ENCODE data around the gene NLRP13. TPM values are rescaled to one million over a fixed set of nuclear protein-coding genes. Genes with fewer than 3 reads are reported as not detected.

Gene NLRP13, protein sequence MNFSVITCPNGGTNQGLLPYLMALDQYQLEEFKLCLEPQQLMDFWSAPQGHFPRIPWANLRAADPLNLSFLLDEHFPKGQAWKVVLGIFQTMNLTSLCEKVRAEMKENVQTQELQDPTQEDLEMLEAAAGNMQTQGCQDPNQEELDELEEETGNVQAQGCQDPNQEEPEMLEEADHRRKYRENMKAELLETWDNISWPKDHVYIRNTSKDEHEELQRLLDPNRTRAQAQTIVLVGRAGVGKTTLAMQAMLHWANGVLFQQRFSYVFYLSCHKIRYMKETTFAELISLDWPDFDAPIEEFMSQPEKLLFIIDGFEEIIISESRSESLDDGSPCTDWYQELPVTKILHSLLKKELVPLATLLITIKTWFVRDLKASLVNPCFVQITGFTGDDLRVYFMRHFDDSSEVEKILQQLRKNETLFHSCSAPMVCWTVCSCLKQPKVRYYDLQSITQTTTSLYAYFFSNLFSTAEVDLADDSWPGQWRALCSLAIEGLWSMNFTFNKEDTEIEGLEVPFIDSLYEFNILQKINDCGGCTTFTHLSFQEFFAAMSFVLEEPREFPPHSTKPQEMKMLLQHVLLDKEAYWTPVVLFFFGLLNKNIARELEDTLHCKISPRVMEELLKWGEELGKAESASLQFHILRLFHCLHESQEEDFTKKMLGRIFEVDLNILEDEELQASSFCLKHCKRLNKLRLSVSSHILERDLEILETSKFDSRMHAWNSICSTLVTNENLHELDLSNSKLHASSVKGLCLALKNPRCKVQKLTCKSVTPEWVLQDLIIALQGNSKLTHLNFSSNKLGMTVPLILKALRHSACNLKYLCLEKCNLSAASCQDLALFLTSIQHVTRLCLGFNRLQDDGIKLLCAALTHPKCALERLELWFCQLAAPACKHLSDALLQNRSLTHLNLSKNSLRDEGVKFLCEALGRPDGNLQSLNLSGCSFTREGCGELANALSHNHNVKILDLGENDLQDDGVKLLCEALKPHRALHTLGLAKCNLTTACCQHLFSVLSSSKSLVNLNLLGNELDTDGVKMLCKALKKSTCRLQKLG
- not detected in 2 replicates for total RNA-seq

DNA sequence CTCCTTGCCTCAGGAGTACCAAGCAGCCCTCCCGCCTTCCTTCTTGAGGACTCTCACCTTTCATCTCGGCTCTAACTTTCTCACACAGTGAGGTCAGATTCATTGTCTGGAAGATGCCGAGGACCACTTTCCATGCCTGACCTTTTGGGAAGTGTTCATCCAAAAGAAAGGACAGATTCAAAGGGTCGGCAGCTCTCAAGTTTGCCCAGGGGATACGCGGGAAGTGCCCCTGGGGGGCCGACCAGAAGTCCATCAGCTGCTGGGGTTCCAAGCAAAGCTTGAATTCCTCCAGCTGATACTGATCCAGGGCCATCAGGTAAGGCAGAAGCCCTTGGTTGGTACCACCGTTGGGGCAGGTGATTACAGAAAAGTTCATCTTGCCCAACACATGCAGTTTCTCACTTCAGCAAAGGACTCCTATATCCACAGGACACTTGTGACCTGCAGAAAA is at the start of gene NLRP13:
NLRP13 (minus strand) TSS at position 401 of the 451 bp plus-strand sequence; CDS start at position 376, 25 bp downstream.

DNA sequence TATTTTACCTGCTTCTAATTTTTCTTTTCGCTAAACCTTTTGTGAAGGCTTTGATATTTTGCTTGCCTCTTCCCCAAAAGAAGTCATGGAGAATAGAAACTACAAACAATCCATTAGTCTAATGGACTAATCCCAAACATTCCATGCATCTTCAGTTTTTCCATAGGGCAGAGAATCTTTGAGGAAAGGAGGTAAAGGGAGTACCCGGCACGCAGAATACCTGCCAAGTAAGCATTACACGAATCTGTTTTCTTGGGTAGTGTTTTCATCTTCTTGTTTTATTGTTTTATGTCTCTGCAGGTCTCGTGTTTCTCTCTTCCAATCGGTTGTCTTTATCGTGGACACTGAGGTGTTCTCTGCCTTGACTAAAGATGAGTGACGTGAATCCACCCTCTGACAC is 15.4 kb upstream of the NLRP13 start, which contains the start of gene NLRP8:
NLRP8 (plus strand) TSS at position 301 of the 400 bp plus-strand sequence.

Other genes with a start within 250 kb of the NLRP13 start
- gene NLRP9, start 193.9 kb downstream of the NLRP13 start, total RNA-seq, result not detected in 2 replicates
- not detected in 2 replicates for gene RFPL4A, start 173.2 kb downstream of the NLRP13 start, total RNA-seq
- not detected in 2 replicates for gene RFPL4AL1, start 163.2 kb downstream of the NLRP13 start, total RNA-seq
- gene NLRP11, start 100.3 kb downstream of the NLRP13 start, total RNA-seq, result not detected in 2 replicates
- gene NLRP4, start 95.8 kb downstream of the NLRP13 start, total RNA-seq, result not detected in 2 replicates
- gene NLRP8, start 15.5 kb upstream of the NLRP13 start, total RNA-seq, result not detected in 2 replicates
- not detected in 2 replicates for gene NLRP5, start 54.4 kb upstream of the NLRP13 start, total RNA-seq
- 10.7 and 16.2 TPM in 2 replicates for gene ZNF787, start 189.0 kb upstream of the NLRP13 start, total RNA-seq
- gene ZNF444, start 209.0 kb upstream of the NLRP13 start, total RNA-seq, result 17.1 and 19.4 TPM in 2 replicates
- gene GALP, start 243.7 kb upstream of the NLRP13 start, total RNA-seq, result not detected in 2 replicates

Measured in cardiac atrium fibroblast (primary cell).